HepG2 (cell line): ENCODE data around the gene SLC9B2. TPM values are rescaled to one million over a fixed set of nuclear protein-coding genes. Genes with fewer than 3 reads are reported as not detected.

ENCODE experiments used
- AKNA ChIP-seq: sonication (generic); formaldehyde crosslinking; IDR thresholded peaks from 2 replicates; pipeline ENCODE4 v1.4.0; 2020; ENCODE audit warnings: missing genetic modification reagents, borderline replicate concordance
- BRD4 ChIP-seq: sonication (generic); formaldehyde crosslinking; IDR thresholded peaks from 2 replicates; pipeline ENCODE4 v1.4.0; 2020; ENCODE audit warnings: missing genetic modification reagents
- EP300 ChIP-seq, 3 experiments: sonication (generic) in 1 of 3; formaldehyde crosslinking in 1 of 3; IDR thresholded peaks; 2 replicates each; pipeline versions ENCODE4 v1.5.1 to v1.6.1; 2011 to 2020; ENCODE audit warnings: low read depth in 2 of 3, low read length in 2 of 3, borderline replicate concordance in 1 of 3, improper control_type of control experiment in 1 of 3, mild to moderate bottlenecking in 1 of 3, missing genetic modification reagents in 1 of 3, moderate library complexity in 1 of 3
- GABPA ChIP-seq, 2 experiments: IDR thresholded peaks; 2 replicates each; pipeline ENCODE4 v1.6.1; 2011 to 2016; ENCODE audit warnings: low read depth in 2 of 2, low read length in 1 of 2, missing biosample characterization in 1 of 2, missing genetic modification characterization in 1 of 2
- HNF1B ChIP-seq: sonication (generic); formaldehyde crosslinking; IDR thresholded peaks from 2 replicates; pipeline ENCODE4 v1.5.1; 2020; ENCODE audit warnings: mild to moderate bottlenecking, moderate library complexity, missing genetic modification reagents
- NPAS2 ChIP-seq: sonication (generic); formaldehyde crosslinking; IDR thresholded peaks from 2 replicates; pipeline ENCODE4 v1.8.0; 2022; ENCODE audit warnings: mild to moderate bottlenecking, missing genetic modification reagents, borderline replicate concordance
- PAX8 ChIP-seq: sonication (generic); formaldehyde crosslinking; IDR thresholded peaks from 2 replicates; pipeline ENCODE4 v1.8.0; 2022; ENCODE audit warnings: mild to moderate bottlenecking, missing genetic modification reagents, borderline replicate concordance
- PLRG1 ChIP-seq: fragments of 450-650 bp; conservative IDR thresholded peaks from 2 replicates; pipeline ENCODE4 v1.6.1; 2016
- RBFOX2 ChIP-seq: fragments of 200-400 bp; formaldehyde crosslinking; IDR thresholded peaks from 2 replicates; pipeline ENCODE4 v1.6.1; 2017; ENCODE audit warnings: low read depth, mild to moderate bottlenecking, low read length
- SALL2 ChIP-seq: sonication (generic); formaldehyde crosslinking; IDR thresholded peaks from 2 replicates; pipeline ENCODE4 v1.8.1; 2023; ENCODE audit warnings: mild to moderate bottlenecking, missing genetic modification reagents, inconsistent platforms
- SMARCE1 ChIP-seq: fragments of 450-650 bp; IDR thresholded peaks from 2 replicates; pipeline ENCODE4 v1.6.1; 2017; ENCODE audit warnings: borderline replicate concordance
- STAG1 ChIP-seq: sonication (generic); formaldehyde crosslinking; IDR thresholded peaks from 2 replicates; pipeline ENCODE4 v1.4.0; 2020; ENCODE audit warnings: missing genetic modification reagents
- TAF15 ChIP-seq: fragments of 200-400 bp; formaldehyde crosslinking; IDR thresholded peaks from one replicate; pipeline ENCODE4 v1.6.1; 2018; ENCODE audit warnings: mild to moderate bottlenecking, low read depth, low read length; ENCODE audit not compliant: poor library complexity, severe bottlenecking
- TEF ChIP-seq: sonication (generic); formaldehyde crosslinking; IDR thresholded peaks from 2 replicates; pipeline ENCODE4 v1.5.0; 2020; ENCODE audit warnings: missing genetic modification reagents
- XBP1 ChIP-seq: sonication (generic); formaldehyde crosslinking; IDR thresholded peaks from 2 replicates; pipeline ENCODE4 v1.5.0; 2020; ENCODE audit warnings: missing genetic modification reagents
- ZNF441 ChIP-seq: sonication (generic); formaldehyde crosslinking; IDR thresholded peaks from 2 replicates; pipeline ENCODE4 v1.7.0; 2021; ENCODE audit warnings: missing genetic modification reagents, borderline replicate concordance
- ZNF512B ChIP-seq: sonication (generic); formaldehyde crosslinking; IDR thresholded peaks from 2 replicates; pipeline ENCODE4 v1.5.1; 2020; ENCODE audit warnings: missing genetic modification reagents, mild to moderate bottlenecking, borderline replicate concordance
- ZNF703 ChIP-seq: sonication (generic); formaldehyde crosslinking; IDR thresholded peaks from 2 replicates; pipeline ENCODE4 v1.5.1; 2020; ENCODE audit warnings: missing genetic modification reagents, mild to moderate bottlenecking, moderate library complexity, borderline replicate concordance
- ZSCAN9 ChIP-seq: IDR thresholded peaks from 2 replicates; pipeline ENCODE4 v1.6.1; 2016; ENCODE audit warnings: borderline replicate concordance
- polyA plus RNA-seq, 8 experiments: library from polyadenylated mRNA; depleted of rRNA in 3 of 8; stranded (reverse) in 7 of 8; unstranded in 1 of 8; fragments of >200 nt; fragmentation: Illumina TruSeq in 4 of 8; extraction: Trizol in 4 of 8; gene quantifications; 2 replicates each; pipeline versions ENCODE4 v1.2.1 to v1.2.3, GENCODE V29; 2011 to 2016; ENCODE audit warnings: low read depth in 4 of 8, missing spikeins in 1 of 8, mixed read lengths in 1 of 8; ENCODE audit not compliant: insufficient read depth in 1 of 8
- total RNA-seq, 5 experiments: library from RNA; depleted of rRNA; stranded (reverse); fragments of >200 nt; fragmentation: Illumina TruSeq; extraction: Trizol; gene quantifications; 2 replicates each; pipeline ENCODE4 v1.2.3, GENCODE V29; 2016; ENCODE audit warnings: low read depth in 1 of 5

The SLC9B2 gene
- total and polyA plus RNA-seq, 2 of the 13 experiments (the other 11 are each of a cell fraction or from before 2014, with no cell fraction given), result 23.5 to 38.5 TPM

GRCh38 chr4:103095080-103095479 lies 18.5 kb upstream of the SLC9B2 start (continued):
- no peak for TF ChIP-seq HNF1B (CRISPR knock-in tag)
- no peak for TF ChIP-seq XBP1 (CRISPR knock-in tag)
- no peak for TF ChIP-seq RBFOX2
- TF ChIP-seq NPAS2 (CRISPR knock-in tag), result no peak
- no peak for TF ChIP-seq SMARCE1
- TF ChIP-seq ZNF703, result no peak
- no peak for TF ChIP-seq ZSCAN9
- no peak for TF ChIP-seq PLRG1
- TF ChIP-seq TAF15, result no peak
- TF ChIP-seq PAX8 (CRISPR knock-in tag), result no peak
- no peak for TF ChIP-seq AKNA (CRISPR knock-in tag)
- TF ChIP-seq EP300 (IDR thresholded peaks at IDR 0.05; ENCODE audit: low read depth in 2 of 2, low read length in 2 of 2), result peak in 1 of 2 experiments; percentile 60; a peak in 2 of 4 replicates
- no peak for TF ChIP-seq EP300 (CRISPR knock-in tag; IDR thresholded peaks at IDR 0.05; ENCODE audit: borderline replicate concordance)
- no peak for TF ChIP-seq STAG1 (CRISPR knock-in tag)
- no peak for TF ChIP-seq GABPA (IDR thresholded peaks at IDR 0.05; ENCODE audit: low read depth, low read length)
- TF ChIP-seq GABPA (CRISPR knock-in tag; IDR thresholded peaks at IDR 0.05; ENCODE audit: low read depth), result no peak
- no peak for TF ChIP-seq BRD4 (CRISPR knock-in tag)
- TF ChIP-seq ZNF512B (CRISPR knock-in tag), result no peak
- TF ChIP-seq SALL2 (CRISPR knock-in tag), result no peak
- TF ChIP-seq TEF (CRISPR knock-in tag), result no peak
- no peak for TF ChIP-seq ZNF441
